ENCODE data around the gene SEPTIN11. TPM values are rescaled to one million over a fixed set of nuclear protein-coding genes. Genes with fewer than 3 reads are reported as not detected.

The SEPTIN11 gene
- total and polyA plus RNA-seq, 3 donors from 2014 or later: 15.5 to 22.8 (median 21.2) TPM

- WGBS, 2 donors: 70 to 71% methylated on average over 3 of the region's 3 CpGs
- no peak overlapping the region for H3K27ac ChIP-seq
- no peak overlapping the region for H3K4me3 ChIP-seq
- no peak for DNase-seq
- no peaks in the 10 kb centered on the region for H3K36me3 ChIP-seq (ENCODE audit: low read depth, missing control alignments)
- H3K27me3 ChIP-seq: no peaks in the 10 kb centered on the region
- intact Hi-C loops (cut with DNase I; ENCODE audit: low total_unique reads): no loop called here
- H3K9me3 ChIP-seq: no peaks in the 10 kb centered on the region
- no peaks in the 10 kb centered on the region for H3K4me1 ChIP-seq
- TF ChIP-seq CTCF (IDR thresholded peaks at IDR 0.05) (no peak), POLR2A (IDR thresholded peaks at IDR 0.05) (no peak)
Observed at GRCh38 chr4:76969495-76969894, 19.9 kb downstream of the SEPTIN11 start.

- Histone ChIP-seq H3K36me3 (ENCODE audit: low read depth, missing control alignments) (no peaks in the 10 kb centered on the region), H3K4me1 (no peaks in the 10 kb centered on the region), H3K4me3 (no peak overlapping the region), H3K27ac (no peak overlapping the region), H3K9me3 (no peaks in the 10 kb centered on the region), H3K27me3 (no peaks in the 10 kb centered on the region)
- intact Hi-C loops (cut with DNase I; ENCODE audit: low total_unique reads): no loop called here
- WGBS, 2 donors: 88 to 94% methylated on average over 5 of the region's 5 CpGs
- TF ChIP-seq CTCF (IDR thresholded peaks at IDR 0.05) (no peak), POLR2A (IDR thresholded peaks at IDR 0.05) (no peak)
- no peak for DNase-seq
Observed at GRCh38 chr4:76969941-76970529, 20.5 kb downstream of the SEPTIN11 start.

- Histone ChIP-seq H3K4me3 (no peak overlapping the region), H3K36me3 (ENCODE audit: low read depth, missing control alignments) (no peaks in the 10 kb centered on the region), H3K27ac (no peak overlapping the region), H3K4me1 (no peaks in the 10 kb centered on the region), H3K27me3 (no peaks in the 10 kb centered on the region), H3K9me3 (no peaks in the 10 kb centered on the region)
- DNase-seq: no peak
- 75 to 91% methylated on average over 1 of the region's 1 CpG for WGBS, 2 donors
- intact Hi-C loops (cut with DNase I; ENCODE audit: low total_unique reads): no loop called here
- TF ChIP-seq CTCF (IDR thresholded peaks at IDR 0.05) (no peak), POLR2A (IDR thresholded peaks at IDR 0.05) (no peak)
Observed at GRCh38 chr4:76972306-76972705, 22.8 kb downstream of the SEPTIN11 start.

- no peaks in the 10 kb centered on the region for H3K36me3 ChIP-seq (ENCODE audit: low read depth, missing control alignments)
- H3K4me3 ChIP-seq: no peak overlapping the region
- no peaks in the 10 kb centered on the region for H3K9me3 ChIP-seq
- WGBS, 2 donors: 87 to 88% methylated on average over 2 of the region's 2 CpGs
- intact Hi-C loops (cut with DNase I; ENCODE audit: low total_unique reads): no loop called here
- no peak overlapping the region for H3K27ac ChIP-seq
- H3K27me3 ChIP-seq: no peaks in the 10 kb centered on the region
- H3K4me1 ChIP-seq: no peaks in the 10 kb centered on the region
- no peak for DNase-seq
- no peak for TF ChIP-seq POLR2A (IDR thresholded peaks at IDR 0.05)
- no peak for TF ChIP-seq CTCF (IDR thresholded peaks at IDR 0.05)
Observed at GRCh38 chr4:76974150-76974549, 24.6 kb downstream of the SEPTIN11 start.

GRCh38 chr4:76977113-76977512, 27.6 kb downstream of the SEPTIN11 start:
- Histone ChIP-seq H3K36me3 (ENCODE audit: low read depth, missing control alignments) (no peaks in the 10 kb centered on the region), H3K4me1 (no peaks in the 10 kb centered on the region), H3K27ac (no peak overlapping the region), H3K9me3 (no peaks in the 10 kb centered on the region), H3K27me3 (no peaks in the 10 kb centered on the region), H3K4me3 (no peak overlapping the region)
- DNase-seq: no peak
- intact Hi-C loops (cut with DNase I; ENCODE audit: low total_unique reads): no loop called here
- no peak for TF ChIP-seq POLR2A (IDR thresholded peaks at IDR 0.05)
- TF ChIP-seq CTCF (IDR thresholded peaks at IDR 0.05): no peak

Data from testis (tissue), 3 donors.